ENCODE measurements around the gene HHEX. TPM values are rescaled to one million over a fixed set of nuclear protein-coding genes. Genes with fewer than 3 reads are reported as not detected.

The HHEX gene
- total RNA-seq, 1 donor from 2014 or later: not detected

GRCh38 chr10:92722349-92722748 lies 32.6 kb downstream of the HHEX start:
- Mint-ChIP-seq H3K4me1 (ENCODE audit: low read depth, unreplicated experiment) (no peaks in the 10 kb centered on the region), H3K27me3 (ENCODE audit: low read depth, unreplicated experiment) (peaks cover 17% of the 10 kb centered on the region), H3K9me3 (ENCODE audit: unreplicated experiment) (no peaks in the 10 kb centered on the region), H3K27ac (ENCODE audit: unreplicated experiment) (no peak overlapping the region), H3K4me3 (ENCODE audit: unreplicated experiment) (no peak overlapping the region), H3K36me3 (ENCODE audit: low read depth, unreplicated experiment) (no peaks in the 10 kb centered on the region)
- Histone ChIP-seq H3K27ac (ENCODE audit: low read depth, low read length) (no peak overlapping the region), H3K4me3 (ENCODE audit: insufficient read depth, low read depth, low read length) (no peak overlapping the region), H4K20me1 (ENCODE audit: insufficient read depth, low read length) (no peaks in the 10 kb centered on the region), H3K9ac (ENCODE audit: low read length) (no peak overlapping the region), H2AFZ (ENCODE audit: low read depth, low read length) (no peak overlapping the region), H3K4me2 (ENCODE audit: low read length) (no peak overlapping the region), H3K4me1 (ENCODE audit: insufficient read depth, low read length) (no peaks in the 10 kb centered on the region), H3K27me3 (ENCODE audit: insufficient read depth, low read length) (peaks cover 6% of the 10 kb centered on the region), H3K36me3 (ENCODE audit: insufficient read depth, low read length) (no peaks in the 10 kb centered on the region), H3K79me2 (ENCODE audit: insufficient read depth, low read length) (no peaks in the 10 kb centered on the region), H3K9me3 (ENCODE audit: insufficient read depth, low read depth, low read length) (no peaks in the 10 kb centered on the region)
- no peak for TF ChIP-seq EZH2 (IDR thresholded peaks at IDR 0.05; ENCODE audit: insufficient read depth, low read length)
- no peak for TF ChIP-seq CTCF (IDR thresholded peaks at IDR 0.05; ENCODE audit: insufficient read depth, low read depth, low read length)
- no peak for FAIRE-seq
- DNase-seq (ENCODE audit: low read depth): no peak

- Histone ChIP-seq H3K4me2 (ENCODE audit: low read length) (no peak overlapping the region), H3K9ac (ENCODE audit: low read length) (no peak overlapping the region), H4K20me1 (ENCODE audit: insufficient read depth, low read length) (no peaks in the 10 kb centered on the region), H3K4me3 (ENCODE audit: insufficient read depth, low read depth, low read length) (no peak overlapping the region), H3K27ac (ENCODE audit: low read depth, low read length) (no peak overlapping the region), H3K9me3 (ENCODE audit: insufficient read depth, low read depth, low read length) (no peaks in the 10 kb centered on the region), H3K27me3 (ENCODE audit: insufficient read depth, low read length) (peaks cover 2% of the 10 kb centered on the region), H2AFZ (ENCODE audit: low read depth, low read length) (no peak overlapping the region), H3K79me2 (ENCODE audit: insufficient read depth, low read length) (no peaks in the 10 kb centered on the region), H3K36me3 (ENCODE audit: insufficient read depth, low read length) (no peaks in the 10 kb centered on the region), H3K4me1 (ENCODE audit: insufficient read depth, low read length) (no peaks in the 10 kb centered on the region)
- DNase-seq (ENCODE audit: low read depth) (no peak), FAIRE-seq (no peak)
- Mint-ChIP-seq H3K36me3 (ENCODE audit: low read depth, unreplicated experiment) (no peaks in the 10 kb centered on the region), H3K4me3 (ENCODE audit: unreplicated experiment) (no peak overlapping the region), H3K9me3 (ENCODE audit: unreplicated experiment) (no peaks in the 10 kb centered on the region), H3K4me1 (ENCODE audit: low read depth, unreplicated experiment) (peaks cover 2% of the 10 kb centered on the region), H3K27me3 (ENCODE audit: low read depth, unreplicated experiment) (peaks cover 12% of the 10 kb centered on the region), H3K27ac (ENCODE audit: unreplicated experiment) (no peak overlapping the region)
- no peak for TF ChIP-seq EZH2 (IDR thresholded peaks at IDR 0.05; ENCODE audit: insufficient read depth, low read length)
- no peak for TF ChIP-seq CTCF (IDR thresholded peaks at IDR 0.05; ENCODE audit: insufficient read depth, low read depth, low read length)
Measured at GRCh38 chr10:92727141-92727540, 37.4 kb downstream of the HHEX start.

- no peak overlapping the region for H3K27ac Mint-ChIP-seq (ENCODE audit: unreplicated experiment)
Measured at GRCh38 chr10:92727550-92727949, 37.8 kb downstream of the HHEX start.

More at GRCh38 chr10:92727550-92727949, 37.8 kb downstream of the HHEX start:
- Mint-ChIP-seq H3K4me3 (ENCODE audit: unreplicated experiment) (no peak overlapping the region), H3K36me3 (ENCODE audit: low read depth, unreplicated experiment) (no peaks in the 10 kb centered on the region), H3K4me1 (ENCODE audit: low read depth, unreplicated experiment) (peaks cover 2% of the 10 kb centered on the region), H3K27me3 (ENCODE audit: low read depth, unreplicated experiment) (peaks cover 12% of the 10 kb centered on the region), H3K9me3 (ENCODE audit: unreplicated experiment) (no peaks in the 10 kb centered on the region)
- H2AFZ ChIP-seq (ENCODE audit: low read depth, low read length): no peak overlapping the region
- H3K4me2 ChIP-seq (ENCODE audit: low read length): no peak overlapping the region
- H3K79me2 ChIP-seq (ENCODE audit: insufficient read depth, low read length): no peaks in the 10 kb centered on the region
- no peaks in the 10 kb centered on the region for H4K20me1 ChIP-seq (ENCODE audit: insufficient read depth, low read length)
- TF ChIP-seq CTCF (IDR thresholded peaks at IDR 0.05; ENCODE audit: insufficient read depth, low read depth, low read length): no peak
- TF ChIP-seq EZH2 (IDR thresholded peaks at IDR 0.05; ENCODE audit: insufficient read depth, low read length): no peak
- no peak overlapping the region for H3K27ac ChIP-seq (ENCODE audit: low read depth, low read length)
- peaks cover 2% of the 10 kb centered on the region for H3K27me3 ChIP-seq (ENCODE audit: insufficient read depth, low read length)
- no peaks in the 10 kb centered on the region for H3K36me3 ChIP-seq (ENCODE audit: insufficient read depth, low read length)
- H3K4me3 ChIP-seq (ENCODE audit: insufficient read depth, low read depth, low read length): no peak overlapping the region
- no peaks in the 10 kb centered on the region for H3K9me3 ChIP-seq (ENCODE audit: insufficient read depth, low read depth, low read length)
- H3K9ac ChIP-seq (ENCODE audit: low read length): no peak overlapping the region
- no peaks in the 10 kb centered on the region for H3K4me1 ChIP-seq (ENCODE audit: insufficient read depth, low read length)
- DNase-seq (ENCODE audit: low read depth) (no peak), FAIRE-seq (no peak)

All from astrocyte (in vitro differentiated cells and primary cell).